Eye (tissue), 1 donor: ENCODE results near the gene TTF2.
"Not testable (repeated sequence)": the region's sequence is repeated elsewhere in the genome, so short reads cannot be mapped to it uniquely, and the experiment has no call there.

Source experiments
- DNase-seq: peaks from one replicate; pipeline ENCODE4 v3.0.0-alpha.2; 2015

TTF2 gene

GRCh38 chr1:117094841-117095604 lies 34.9 kb downstream of the TTF2 start:
- no peak for DNase-seq

GRCh38 chr1:117096951-117097408 lies 36.9 kb downstream of the TTF2 start:
- no peak for DNase-seq

GRCh38 chr1:117097443-117097842 lies 37.3 kb downstream of the TTF2 start:
- DNase-seq = no peak

GRCh38 chr1:117098287-117098890 lies 38.3 kb downstream of the TTF2 start:
- DNase-seq = no peak

- DNase-seq = no peak
Measured at GRCh38 chr1:117101334-117101733, 41.2 kb downstream of the TTF2 start.

- DNase-seq = not testable (repeated sequence)
Measured at GRCh38 chr1:117101858-117102257, 41.7 kb downstream of the TTF2 start.

- DNase-seq = no peak
Measured at GRCh38 chr1:117104986-117105385, 44.9 kb downstream of the TTF2 start.

GRCh38 chr1:117105722-117106121 lies 45.6 kb downstream of the TTF2 start:
- DNase-seq = no peak

GRCh38 chr1:117106478-117106877 lies 46.4 kb downstream of the TTF2 start:
- DNase-seq = peak; percentile 29

GRCh38 chr1:117107364-117107763 lies 47.2 kb downstream of the TTF2 start:
- no peak for DNase-seq

- no peak for DNase-seq
Measured at GRCh38 chr1:117110774-117111173, 50.6 kb downstream of the TTF2 start.

GRCh38 chr1:117112047-117112717 lies 52.1 kb downstream of the TTF2 start:
- DNase-seq = no peak

GRCh38 chr1:117113199-117113598 lies 53.1 kb downstream of the TTF2 start:
- no peak for DNase-seq

- DNase-seq = no peak
Measured at GRCh38 chr1:117114877-117115276, 54.8 kb downstream of the TTF2 start.

- DNase-seq = no peak
Measured at GRCh38 chr1:117116090-117116783, 56.1 kb downstream of the TTF2 start.

- DNase-seq = no peak
Measured at GRCh38 chr1:117116784-117117130, 56.6 kb downstream of the TTF2 start.

GRCh38 chr1:117117697-117118096 lies 57.6 kb downstream of the TTF2 start:
- no peak for DNase-seq

- DNase-seq = no peak
Measured at GRCh38 chr1:117118137-117118536, 58.0 kb downstream of the TTF2 start.

GRCh38 chr1:117119144-117119543 lies 59.0 kb downstream of the TTF2 start:
- not testable (repeated sequence) for DNase-seq

- no peak for DNase-seq
Measured at GRCh38 chr1:117120774-117121588, 60.9 kb downstream of the TTF2 start.

- DNase-seq = peak; percentile 99
Measured at GRCh38 chr1:117121589-117122329, 61.6 kb downstream of the TTF2 start, which contains the start of gene TRIM45. Gene TRIM45, minus strand, starts transcription at chr1:117121749. Its CDS starts 548 bp downstream, at chr1:117121201.
